ENCODE measurements around the gene CLPSL2.

CLPSL2 gene

GRCh38 chr6:35786810-35787209 is 10.4 kb downstream of the CLPSL2 start:
- TF ChIP-seq CTCF (IDR thresholded peaks at IDR 0.05; ENCODE audit: low read depth, low read length, missing control alignments), result no peak
- no peak overlapping the region for H3K4me3 ChIP-seq (ENCODE audit: low read depth, low read length)
- DNase-seq (ENCODE audit: low read depth), result no peak

GRCh38 chr6:35787266-35788218 is 11.1 kb downstream of the CLPSL2 start:
- no peak for DNase-seq (ENCODE audit: low read depth)
- no peak for TF ChIP-seq CTCF (IDR thresholded peaks at IDR 0.05; ENCODE audit: low read depth, low read length, missing control alignments)
- no peak overlapping the region for H3K4me3 ChIP-seq (ENCODE audit: low read depth, low read length)

GRCh38 chr6:35788423-35788982 is 12.1 kb downstream of the CLPSL2 start:
- no peak for TF ChIP-seq CTCF (IDR thresholded peaks at IDR 0.05; ENCODE audit: low read depth, low read length, missing control alignments)
- no peak for DNase-seq (ENCODE audit: low read depth)
- H3K4me3 ChIP-seq (ENCODE audit: low read depth, low read length), result no peak overlapping the region

- no peak for TF ChIP-seq CTCF (IDR thresholded peaks at IDR 0.05; ENCODE audit: low read depth, low read length, missing control alignments)
- DNase-seq (ENCODE audit: low read depth), result no peak
Observed at GRCh38 chr6:35790683-35791082, 14.3 kb downstream of the CLPSL2 start.

GRCh38 chr6:35794536-35795452 is 18.4 kb downstream of the CLPSL2 start:
- DNase-seq (ENCODE audit: low read depth), result no peak
- H3K4me3 ChIP-seq (ENCODE audit: low read depth, low read length), result no peak overlapping the region
- no peak for TF ChIP-seq CTCF (IDR thresholded peaks at IDR 0.05; ENCODE audit: low read depth, low read length, missing control alignments)

More at GRCh38 chr6:35790683-35791082, 14.3 kb downstream of the CLPSL2 start:
- no peak overlapping the region for H3K4me3 ChIP-seq (ENCODE audit: low read depth, low read length)

GRCh38 chr6:35795453-35796071 is 19.2 kb downstream of the CLPSL2 start:
- no peak for DNase-seq (ENCODE audit: low read depth)
- TF ChIP-seq CTCF (IDR thresholded peaks at IDR 0.05; ENCODE audit: low read depth, low read length, missing control alignments), result no peak

More at GRCh38 chr6:35795453-35796071, 19.2 kb downstream of the CLPSL2 start:
- H3K4me3 ChIP-seq (ENCODE audit: low read depth, low read length), result no peak overlapping the region
